Stimulated activated CD8-positive, alpha-beta memory T cell treated with anti-CD3 and anti-CD28 coated beads, Interleukin-4, amount 100 ng/mL, for 4 hours (primary cell): Measurements from ENCODE around the gene SLC39A13.

Experiments
- DNase-seq, 2 donors: peaks; one replicate each; pipeline ENCODE4 v3.0.0-alpha.2; 2020; ENCODE audit warnings: low read depth in 2 of 2, low spot score in 1 of 2

The SLC39A13 gene

GRCh38 chr11:47400768-47401279 lies 7.6 kb upstream of the SLC39A13 start:
- no peak for DNase-seq

- DNase-seq: no peak
These were observed 5.3 kb upstream of the SLC39A13 start for GRCh38 chr11:47403135-47403534.

- no peak for DNase-seq
These were observed 4.8 kb upstream of the SLC39A13 start for GRCh38 chr11:47403571-47403970.

GRCh38 chr11:47406896-47407745 lies 1.3 kb upstream of the SLC39A13 start:
- no peak for DNase-seq

- no peak for DNase-seq
These were observed 429 bp downstream of the SLC39A13 start for GRCh38 chr11:47408598-47409439.

- DNase-seq: no peak
These were observed 1.3 kb downstream of the SLC39A13 start for GRCh38 chr11:47409440-47410369.

GRCh38 chr11:47410370-47411264 lies 2.2 kb downstream of the SLC39A13 start:
- no peak for DNase-seq

GRCh38 chr11:47411884-47412746 lies 3.7 kb downstream of the SLC39A13 start:
- no peak for DNase-seq

- DNase-seq: no peak
These were observed 5.0 kb downstream of the SLC39A13 start for GRCh38 chr11:47413351-47413750.

- DNase-seq: no peak
These were observed 5.7 kb downstream of the SLC39A13 start for GRCh38 chr11:47413908-47414684.

GRCh38 chr11:47414685-47415070 lies 6.3 kb downstream of the SLC39A13 start:
- no peak for DNase-seq

- DNase-seq: no peak
These were observed 6.9 kb downstream of the SLC39A13 start for GRCh38 chr11:47415091-47415854.

GRCh38 chr11:47415949-47416472 lies 7.6 kb downstream of the SLC39A13 start:
- DNase-seq: no peak

GRCh38 chr11:47417712-47418111 lies 9.3 kb downstream of the SLC39A13 start:
- DNase-seq: no peak

GRCh38 chr11:47418454-47419259 lies 10.3 kb downstream of the SLC39A13 start:
- DNase-seq: no peak

- no peak for DNase-seq
These were observed 17.2 kb downstream of the SLC39A13 start for GRCh38 chr11:47425611-47426010.
